ENCODE data around the gene EPN2. TPM values are rescaled to one million over a fixed set of nuclear protein-coding genes. Genes with fewer than 3 reads are reported as not detected.

EPN2 gene
- total RNA-seq, 1 experiment from 2014 or later, result 35.6 TPM

DNA sequence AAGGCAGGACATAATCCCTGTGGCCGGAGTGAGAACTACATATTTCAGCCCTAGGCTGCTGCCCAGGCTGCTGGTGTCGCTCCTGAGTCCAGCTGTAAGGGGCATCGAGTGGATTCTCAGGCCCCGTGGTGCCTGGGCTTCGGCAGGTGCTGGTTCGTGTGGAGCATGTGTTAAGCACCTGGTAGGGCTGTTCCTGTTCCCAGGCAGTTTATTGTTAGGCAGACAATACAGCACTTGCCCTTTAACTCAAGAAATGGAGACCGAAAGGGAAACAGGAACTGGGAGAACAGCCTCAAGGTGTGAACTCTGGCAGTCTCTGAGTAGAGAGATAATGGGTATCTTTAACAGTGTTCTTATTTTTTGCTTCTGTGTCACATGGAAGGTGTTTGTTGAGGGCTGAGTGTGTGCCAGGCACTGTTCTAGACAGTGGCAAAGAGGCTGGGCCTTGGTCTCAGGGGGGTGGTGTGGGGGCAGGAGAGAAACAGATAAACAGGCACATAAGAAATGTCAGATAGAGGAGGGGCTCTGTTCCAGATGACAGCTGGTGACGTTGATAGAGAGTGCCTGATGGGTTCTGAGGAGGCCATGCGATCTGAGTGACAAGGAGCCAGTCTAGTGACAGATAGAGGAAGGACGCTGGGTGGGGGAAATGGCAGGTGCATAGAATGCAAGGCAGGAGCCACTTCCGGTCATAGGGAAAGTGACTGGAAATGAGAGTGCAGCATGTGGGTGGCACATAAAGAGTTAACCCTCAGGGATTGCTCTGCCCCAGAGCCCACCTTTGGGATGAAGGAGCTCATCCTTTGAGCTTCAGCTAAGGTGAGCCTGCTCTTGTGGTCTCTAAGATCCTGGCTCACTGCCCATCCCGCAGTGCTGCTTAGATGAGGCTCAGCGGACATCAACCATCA is 33.8 kb downstream of the EPN2 start:
- Mint-ChIP-seq H3K9me3 (ENCODE audit: unreplicated experiment) (no peaks in the 10 kb centered on the region), H3K4me1 (ENCODE audit: low read depth, unreplicated experiment) (peaks cover 2% of the 10 kb centered on the region), H3K27me3 (ENCODE audit: insufficient read depth, unreplicated experiment) (no peaks in the 10 kb centered on the region), H3K27ac (ENCODE audit: unreplicated experiment) (no peak overlapping the region), H3K4me3 (ENCODE audit: unreplicated experiment) (no peak overlapping the region), H3K36me3 (ENCODE audit: insufficient read depth, unreplicated experiment) (peaks cover 20% of the 10 kb centered on the region)
- no peaks in the 10 kb centered on the region for H3K27me3 ChIP-seq (replicated peaks; ENCODE audit: control insufficient read depth, insufficient read depth, low read length)
- H3K4me3 ChIP-seq (ENCODE audit: low read depth, low read length), result no peak overlapping the region
- no peaks in the 10 kb centered on the region for H3K4me1 ChIP-seq
- no peaks in the 10 kb centered on the region for H3K36me3 ChIP-seq (ENCODE audit: control insufficient read depth, insufficient read depth, low read length)
- DNase-seq, result no peak
- H3K9me3 ChIP-seq, result no peaks in the 10 kb centered on the region
- intact Hi-C loops (cut with micrococcal nuclease; ENCODE audit: unreplicated experiment), result no loop called here
- TF ChIP-seq, protein P1, sequence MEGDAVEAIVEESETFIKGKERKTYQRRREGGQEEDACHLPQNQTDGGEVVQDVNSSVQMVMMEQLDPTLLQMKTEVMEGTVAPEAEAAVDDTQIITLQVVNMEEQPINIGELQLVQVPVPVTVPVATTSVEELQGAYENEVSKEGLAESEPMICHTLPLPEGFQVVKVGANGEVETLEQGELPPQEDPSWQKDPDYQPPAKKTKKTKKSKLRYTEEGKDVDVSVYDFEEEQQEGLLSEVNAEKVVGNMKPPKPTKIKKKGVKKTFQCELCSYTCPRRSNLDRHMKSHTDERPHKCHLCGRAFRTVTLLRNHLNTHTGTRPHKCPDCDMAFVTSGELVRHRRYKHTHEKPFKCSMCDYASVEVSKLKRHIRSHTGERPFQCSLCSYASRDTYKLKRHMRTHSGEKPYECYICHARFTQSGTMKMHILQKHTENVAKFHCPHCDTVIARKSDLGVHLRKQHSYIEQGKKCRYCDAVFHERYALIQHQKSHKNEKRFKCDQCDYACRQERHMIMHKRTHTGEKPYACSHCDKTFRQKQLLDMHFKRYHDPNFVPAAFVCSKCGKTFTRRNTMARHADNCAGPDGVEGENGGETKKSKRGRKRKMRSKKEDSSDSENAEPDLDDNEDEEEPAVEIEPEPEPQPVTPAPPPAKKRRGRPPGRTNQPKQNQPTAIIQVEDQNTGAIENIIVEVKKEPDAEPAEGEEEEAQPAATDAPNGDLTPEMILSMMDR (IDR thresholded peaks at IDR 0.05; ENCODE audit: insufficient read depth in 1 of 2, low read depth in 1 of 2, low read length in 1 of 2, severe bottlenecking in 1 of 2, unreplicated experiment in 1 of 2), result no peak
- ChIA-PET CTCF (no interaction called here), POLR2A (interaction anchor here (0.5 kb wide), 1 partner anchor 703 kb away, joined by 3 read pairs; no protein-coding TSS in a partner anchor)
- BruUV-seq (replicated peaks), result no TSS peak

DNA sequence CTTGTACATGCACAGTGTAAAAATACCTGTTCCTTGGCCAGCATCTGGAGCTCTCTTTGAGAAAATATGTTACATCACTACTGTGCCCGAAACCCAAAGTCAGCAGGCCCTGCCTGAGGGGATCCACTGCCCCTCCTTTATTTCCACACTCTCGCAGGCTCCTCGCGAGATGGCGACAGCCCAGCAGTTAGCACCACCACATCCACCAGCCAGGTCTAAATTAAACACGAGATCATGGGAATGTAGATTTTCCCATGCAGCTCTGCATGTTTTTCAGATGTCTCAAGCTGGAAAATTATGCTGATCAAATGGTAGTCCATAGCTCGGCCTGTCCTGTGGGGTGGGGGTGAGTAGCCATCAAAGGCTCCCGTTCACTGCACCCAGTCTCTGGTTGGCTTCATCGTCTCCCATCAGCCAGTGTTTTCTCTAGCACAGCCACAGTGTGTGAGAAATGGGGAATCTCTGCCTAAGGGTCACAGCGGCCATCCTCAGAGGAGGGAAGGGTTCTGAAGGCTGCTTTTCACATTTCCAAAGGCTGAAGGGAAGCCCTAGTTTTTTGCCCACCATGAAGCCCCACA is 34.7 kb downstream of the EPN2 start:
- Mint-ChIP-seq H3K36me3 (ENCODE audit: insufficient read depth, unreplicated experiment) (peaks cover 22% of the 10 kb centered on the region), H3K9me3 (ENCODE audit: unreplicated experiment) (no peaks in the 10 kb centered on the region), H3K27ac (ENCODE audit: unreplicated experiment) (no peak overlapping the region), H3K27me3 (ENCODE audit: insufficient read depth, unreplicated experiment) (no peaks in the 10 kb centered on the region), H3K4me3 (ENCODE audit: unreplicated experiment) (no peak overlapping the region), H3K4me1 (ENCODE audit: low read depth, unreplicated experiment) (no peaks in the 10 kb centered on the region)
- H3K9me3 ChIP-seq, result no peaks in the 10 kb centered on the region
- no TSS peak for BruUV-seq (replicated peaks)
- no peaks in the 10 kb centered on the region for H3K4me1 ChIP-seq
- DNase-seq, result no peak
- ChIA-PET CTCF (no interaction called here), POLR2A (interaction anchor here (0.5 kb wide), 1 partner anchor 702 kb away, joined by 3 read pairs; no protein-coding TSS in a partner anchor)
- H3K27me3 ChIP-seq (replicated peaks; ENCODE audit: control insufficient read depth, insufficient read depth, low read length), result no peaks in the 10 kb centered on the region
- intact Hi-C loops (cut with micrococcal nuclease; ENCODE audit: unreplicated experiment), result no loop called here
- TF ChIP-seq, protein P1 (IDR thresholded peaks at IDR 0.05; ENCODE audit: insufficient read depth in 1 of 2, low read depth in 1 of 2, low read length in 1 of 2, severe bottlenecking in 1 of 2, unreplicated experiment in 1 of 2), result no peak
- no peak overlapping the region for H3K4me3 ChIP-seq (ENCODE audit: low read depth, low read length)
- H3K36me3 ChIP-seq (ENCODE audit: control insufficient read depth, insufficient read depth, low read length), result no peaks in the 10 kb centered on the region

DNA sequence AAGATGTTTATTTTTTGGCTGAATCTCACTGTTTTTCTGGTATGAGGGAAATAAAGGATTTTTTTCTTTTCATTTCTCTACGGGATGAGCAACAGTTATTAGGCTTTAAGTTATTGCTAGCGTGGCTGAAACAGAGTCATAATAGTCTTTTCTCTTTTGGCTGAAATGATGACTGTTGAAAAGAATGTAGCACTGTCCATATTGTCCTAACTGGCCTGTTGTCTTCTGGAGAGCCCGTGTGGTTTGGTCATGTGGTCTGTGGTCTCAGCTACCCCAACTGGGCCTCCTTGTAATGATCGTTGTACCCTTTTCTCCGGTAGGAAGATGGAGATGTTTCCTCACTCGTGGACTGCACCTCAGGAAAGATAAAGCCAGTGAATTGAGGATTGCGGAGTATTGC is 36.6 kb downstream of the EPN2 start:
- H3K9me3 Mint-ChIP-seq (ENCODE audit: unreplicated experiment), result no peaks in the 10 kb centered on the region
- TF ChIP-seq, protein P1 (IDR thresholded peaks at IDR 0.05; ENCODE audit: insufficient read depth in 1 of 2, low read depth in 1 of 2, low read length in 1 of 2, severe bottlenecking in 1 of 2, unreplicated experiment in 1 of 2), result no peak
- H3K4me1 Mint-ChIP-seq (ENCODE audit: low read depth, unreplicated experiment), result no peaks in the 10 kb centered on the region
- no peaks in the 10 kb centered on the region for H3K27me3 Mint-ChIP-seq (ENCODE audit: insufficient read depth, unreplicated experiment)
- ChIA-PET POLR2A (no interaction called here), CTCF (no interaction called here)
- H3K4me3 ChIP-seq (ENCODE audit: low read depth, low read length), result no peak overlapping the region
- H3K27me3 ChIP-seq (replicated peaks; ENCODE audit: control insufficient read depth, insufficient read depth, low read length), result no peaks in the 10 kb centered on the region
- H3K36me3 ChIP-seq (ENCODE audit: control insufficient read depth, insufficient read depth, low read length), result no peaks in the 10 kb centered on the region
- no TSS peak for BruUV-seq (replicated peaks)
- H3K4me1 ChIP-seq, result no peaks in the 10 kb centered on the region
- no peaks in the 10 kb centered on the region for H3K9me3 ChIP-seq
- H3K36me3 Mint-ChIP-seq (ENCODE audit: insufficient read depth, unreplicated experiment), result peaks cover 34% of the 10 kb centered on the region
- no peak for DNase-seq
- H3K4me3 Mint-ChIP-seq (ENCODE audit: unreplicated experiment), result no peak overlapping the region
- intact Hi-C loops (cut with micrococcal nuclease; ENCODE audit: unreplicated experiment), result no loop called here
- H3K27ac Mint-ChIP-seq (ENCODE audit: unreplicated experiment), result no peak overlapping the region
